Adrenal gland (tissue), 12 donors: ENCODE data around the gene SPRR5. TPM values are rescaled to one million over a fixed set of nuclear protein-coding genes. Genes with fewer than 3 reads are reported as not detected.

ENCODE experiments used
- DNase-seq, 7 donors: peaks; one replicate each; pipeline ENCODE4 v3.0.0-alpha.2; 2019 to 2020
- H3K27ac ChIP-seq, 5 donors: fragments of 200-600 bp; sonication (generic) in 4 of 5; 1 replicate in 3 of 5; 2 replicates in 2 of 5; pipeline versions ENCODE4 v1.5.1 to v1.8.0; 2016 to 2020; ENCODE audit warnings: mild to moderate bottlenecking in 1 of 5
- H3K27me3 ChIP-seq: fragments of 200-600 bp; 2 replicates; pipeline ENCODE4 v1.8.0; 2021
- H3K36me3 ChIP-seq, 2 donors: fragments of 200-600 bp; replicated peaks in 1 of 2; 1 replicate in 1 of 2; 2 replicates in 1 of 2; pipeline versions ENCODE4 v1.5.1 to v1.8.0; 2018 to 2022
- H3K4me1 ChIP-seq, 2 donors: fragments of 200-600 bp; replicated peaks in 1 of 2; 1 replicate in 1 of 2; 2 replicates in 1 of 2; pipeline versions ENCODE4 v1.5.1 to v1.8.0; 2018 to 2021
- H3K4me3 ChIP-seq, 4 donors: fragments of 200-600 bp; sonication (generic) in 3 of 4; one replicate each; pipeline ENCODE4 v1.5.1; 2016 to 2018
- H3K9me3 ChIP-seq, 3 donors: fragments of 200-600 bp; sonication (generic) in 1 of 3; replicated peaks in 1 of 3; 1 replicate in 2 of 3; 2 replicates in 1 of 3; pipeline versions ENCODE4 v1.5.1 to v1.8.0; 2016 to 2021
- CTCF ChIP-seq, 6 experiments: fragments of 450-650 bp in 4 of 6; fragments of 200-600 bp in 2 of 6; sonication (generic) in 1 of 6; IDR thresholded peaks; 1 replicate in 5 of 6; 2 replicates in 1 of 6; pipeline versions ENCODE4 v1.5.1 to v1.8.0; 2016 to 2021; ENCODE audit warnings: antibody characterized with exemption in 6 of 6, mild to moderate bottlenecking in 2 of 6, moderate library complexity in 1 of 6
- POLR2A ChIP-seq, 2 donors: fragments of 450-650 bp; IDR thresholded peaks; one replicate each; pipeline ENCODE4 v1.6.1; 2017; ENCODE audit warnings: antibody characterized with exemption in 2 of 2, mild to moderate bottlenecking in 2 of 2, moderate library complexity in 1 of 2
- WGBS, 4 donors: extraction: QIAGEN DNeasy Blood & Tissue Kit in 2 of 4; methylation state at CpG; one replicate each; pipeline versions ENCODE4 v1.1.5 to v1.1.7; 2013 to 2017; 5-methylcytosine and 5-hydroxymethylcytosine counted together
- intact Hi-C, 2 donors: fragments of 100-400 bp; cut with DNase I; formaldehyde crosslinking; loops; one replicate each; pipeline versions ENCODE4 v1.14.1 to v1.15.0; 2022 to 2023
- polyA plus RNA-seq, 3 donors: library from polyadenylated mRNA; stranded (reverse); fragments of 200-250 nt in 2 of 3; fragments of 350-450 nt in 1 of 3; fragmentation: Illumina TruSeq in 1 of 3; extraction: RNeasy Lipid Tissue Mini Kit (QIAGEN cat#74804) in 1 of 3; gene quantifications; one replicate each; pipeline ENCODE4 v1.2.3, GENCODE V29; 2013 to 2014
- total RNA-seq, 9 donors: library from RNA; depleted of rRNA in 4 of 9; stranded (reverse); fragments of >200 nt in 4 of 9; fragments of 120-200 nt in 1 of 9; fragmentation: NEBNext Ultra II Directional in 1 of 9; extraction: Animal tissue kit (Norgen Biotek cat#: 25700) in 1 of 9; gene quantifications; one replicate each; pipeline versions ENCODE4 v1.1.0 to v1.2.4, GENCODE V29; 2013 to 2023
- donor health status: healthy with polysubstance abuse.
- donor health status: Bipolar disorder and iron deficiency.
- donor health status: DM: yes; HTN: yes; CAD: no.
- donor health status: DM: no; HTN: no; CAD: no.
- donor health status: DM: no; HTN: no; CAD: no.
- donor health status: DM: yes; HTN: yes; CAD: no.

Gene SPRR5
- total and polyA plus RNA-seq, 12 donors: not detected

DNA sequence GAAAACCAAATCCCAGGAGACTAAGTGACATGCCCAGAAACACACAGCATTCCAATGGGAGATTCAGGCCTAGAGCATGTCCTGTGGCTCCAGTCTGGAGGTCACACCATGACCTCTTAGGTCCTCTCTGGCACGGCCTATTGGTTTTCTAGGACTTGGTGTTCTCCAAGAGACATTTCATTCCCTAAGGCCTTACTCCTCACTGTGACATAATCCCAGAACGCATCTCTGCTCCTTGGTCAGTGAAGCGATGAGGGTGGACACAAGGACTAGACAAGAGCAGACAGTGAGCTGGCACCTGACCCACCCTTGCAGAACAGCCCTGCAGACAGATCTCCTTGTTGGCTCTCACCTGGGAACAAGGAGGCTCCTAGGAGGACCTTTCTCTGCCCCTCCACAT, 37.8 kb upstream of the SPRR5 start:
- Histone ChIP-seq H3K27me3 (no peaks in the 10 kb centered on the region), H3K27ac (no peak overlapping the region), H3K9me3 (no peaks in the 10 kb centered on the region), H3K4me1 (no peaks in the 10 kb centered on the region), H3K4me3 (no peak overlapping the region), H3K36me3 (no peaks in the 10 kb centered on the region)
- TF ChIP-seq CTCF (IDR thresholded peaks at IDR 0.05) (no peak), POLR2A (IDR thresholded peaks at IDR 0.05) (no peak)
- 88 to 92% methylated on average over 3 of the region's 3 CpGs; no CpG with 5 or more reads in 2 of the 4 donors for WGBS, 4 donors
- intact Hi-C loops: no loop called here
- no peak for DNase-seq

- 38 to 75% (median 57%) methylated on average over 1 of the region's 1 CpG for WGBS, 4 donors
- no peaks in the 10 kb centered on the region for H3K36me3 ChIP-seq
- intact Hi-C loops: no loop called here
- no peak overlapping the region for H3K27ac ChIP-seq
- TF ChIP-seq POLR2A (IDR thresholded peaks at IDR 0.05) (no peak), CTCF (IDR thresholded peaks at IDR 0.05) (no peak)
- no peaks in the 10 kb centered on the region for H3K27me3 ChIP-seq
- no peaks in the 10 kb centered on the region for H3K9me3 ChIP-seq
- no peaks in the 10 kb centered on the region for H3K4me1 ChIP-seq
- no peak for DNase-seq
- no peak overlapping the region for H3K4me3 ChIP-seq
These were observed 34.5 kb upstream of the SPRR5 start for GRCh38 chr1:152912471-152912870.

- Histone ChIP-seq H3K27ac (no peak overlapping the region), H3K36me3 (no peaks in the 10 kb centered on the region), H3K4me1 (no peaks in the 10 kb centered on the region), H3K9me3 (no peaks in the 10 kb centered on the region), H3K4me3 (no peak overlapping the region), H3K27me3 (no peaks in the 10 kb centered on the region)
- intact Hi-C loops: no loop called here
- 52 to 61% (median 61%) methylated on average over 5 of the region's 5 CpGs for WGBS, 4 donors
- DNase-seq: no peak
- TF ChIP-seq POLR2A (IDR thresholded peaks at IDR 0.05) (no peak), CTCF (IDR thresholded peaks at IDR 0.05) (no peak)
These were observed 34.1 kb upstream of the SPRR5 start for GRCh38 chr1:152912900-152913299.

DNA sequence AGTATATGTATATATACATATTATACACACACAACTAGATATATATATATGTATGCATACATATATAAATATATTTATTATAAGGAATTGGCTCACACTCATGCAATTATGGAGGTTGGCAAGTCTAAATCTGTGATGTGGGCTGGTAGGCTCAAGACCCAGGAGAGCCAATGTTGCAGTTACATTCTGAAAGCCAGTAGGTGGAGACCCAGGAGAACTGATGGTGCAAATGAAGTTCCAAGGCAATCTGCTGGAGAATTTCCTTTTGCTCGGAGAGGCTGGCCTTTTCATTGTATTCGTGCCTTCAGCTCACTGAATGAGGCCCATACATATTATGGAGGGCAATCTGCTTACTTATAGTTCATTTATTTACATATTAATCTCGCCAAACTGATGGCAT, 29.2 kb upstream of the SPRR5 start:
- no peaks in the 10 kb centered on the region for H3K4me1 ChIP-seq
- H3K36me3 ChIP-seq: no peaks in the 10 kb centered on the region
- no peaks in the 10 kb centered on the region for H3K9me3 ChIP-seq
- H3K27ac ChIP-seq: no peak overlapping the region
- intact Hi-C loops: loop anchor here in 1 of 2 donors (5.0 kb wide), 1 partner anchor 305 kb away; no protein-coding TSS in a partner anchor
- peak in 5 of 7 donors; percentile 16 to 34 (median 24) for DNase-seq
- H3K27me3 ChIP-seq: no peaks in the 10 kb centered on the region
- TF ChIP-seq POLR2A (IDR thresholded peaks at IDR 0.05): no peak
- peak in 4 of 6 experiments; percentile 36 to 52 (median 41) for TF ChIP-seq CTCF (IDR thresholded peaks at IDR 0.05)
- WGBS, 4 donors: 10 to 18% (median 13%) methylated on average over 3 of the region's 3 CpGs
- no peak overlapping the region for H3K4me3 ChIP-seq
